Activated T-cell treated with anti-CD3 and anti-CD28 coated beads for 1 hour (primary cell): ENCODE results near the gene KCNMA1.

ENCODE experiments used
- DNase-seq: peaks from one replicate; pipeline ENCODE4 v3.0.0-alpha.2; 2020; ENCODE audit warnings: low read depth

Gene KCNMA1

DNA sequence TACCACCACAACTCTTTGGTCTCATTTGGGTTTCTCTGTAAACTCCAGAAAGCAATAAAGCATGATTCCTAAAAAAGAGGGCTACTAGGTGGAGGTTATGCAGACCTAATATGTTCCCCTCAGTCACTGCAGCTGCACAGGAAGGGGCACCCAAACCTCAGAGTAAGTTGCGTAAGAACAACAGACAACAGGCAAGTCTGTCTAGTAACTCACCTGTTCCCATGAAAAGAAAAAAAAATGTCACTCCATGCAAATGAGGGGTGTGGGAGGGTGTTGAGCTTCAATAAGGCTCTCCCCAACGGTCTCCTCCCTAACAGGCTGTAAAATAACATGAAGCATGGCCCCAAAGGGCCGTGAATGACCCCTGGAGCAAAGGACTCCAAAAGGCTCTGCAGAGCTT, 461.4 kb downstream of the KCNMA1 start:
- no peak for DNase-seq

DNA sequence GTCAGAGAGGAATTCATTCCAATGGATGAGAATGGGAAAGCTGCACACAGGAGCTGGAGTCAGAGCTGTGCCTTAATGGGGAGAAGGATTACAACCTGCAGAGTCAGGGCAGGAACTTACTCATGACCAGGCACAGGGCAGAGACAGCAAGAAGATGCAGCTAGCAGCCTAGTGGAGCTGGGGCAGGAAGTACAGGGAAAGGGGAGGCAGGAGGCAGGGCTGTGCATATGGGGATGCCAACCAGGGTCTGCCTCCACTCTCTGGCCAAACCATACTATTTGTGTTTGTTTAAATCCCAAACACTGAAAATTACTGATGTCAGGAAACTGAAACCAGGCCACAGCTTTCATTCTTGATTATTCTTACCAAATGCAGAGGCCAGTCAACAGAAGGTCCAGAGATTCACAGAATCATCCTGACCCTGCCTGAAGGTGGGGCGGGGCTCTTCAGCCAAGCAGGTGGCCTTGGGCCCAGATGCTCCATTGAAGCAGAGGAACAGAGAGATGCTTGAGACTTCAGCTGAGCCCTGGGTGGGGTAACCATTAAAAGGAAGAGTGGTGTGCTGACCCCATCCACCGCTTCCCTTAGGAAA, 461.9 kb downstream of the KCNMA1 start:
- DNase-seq, result no peak

DNA sequence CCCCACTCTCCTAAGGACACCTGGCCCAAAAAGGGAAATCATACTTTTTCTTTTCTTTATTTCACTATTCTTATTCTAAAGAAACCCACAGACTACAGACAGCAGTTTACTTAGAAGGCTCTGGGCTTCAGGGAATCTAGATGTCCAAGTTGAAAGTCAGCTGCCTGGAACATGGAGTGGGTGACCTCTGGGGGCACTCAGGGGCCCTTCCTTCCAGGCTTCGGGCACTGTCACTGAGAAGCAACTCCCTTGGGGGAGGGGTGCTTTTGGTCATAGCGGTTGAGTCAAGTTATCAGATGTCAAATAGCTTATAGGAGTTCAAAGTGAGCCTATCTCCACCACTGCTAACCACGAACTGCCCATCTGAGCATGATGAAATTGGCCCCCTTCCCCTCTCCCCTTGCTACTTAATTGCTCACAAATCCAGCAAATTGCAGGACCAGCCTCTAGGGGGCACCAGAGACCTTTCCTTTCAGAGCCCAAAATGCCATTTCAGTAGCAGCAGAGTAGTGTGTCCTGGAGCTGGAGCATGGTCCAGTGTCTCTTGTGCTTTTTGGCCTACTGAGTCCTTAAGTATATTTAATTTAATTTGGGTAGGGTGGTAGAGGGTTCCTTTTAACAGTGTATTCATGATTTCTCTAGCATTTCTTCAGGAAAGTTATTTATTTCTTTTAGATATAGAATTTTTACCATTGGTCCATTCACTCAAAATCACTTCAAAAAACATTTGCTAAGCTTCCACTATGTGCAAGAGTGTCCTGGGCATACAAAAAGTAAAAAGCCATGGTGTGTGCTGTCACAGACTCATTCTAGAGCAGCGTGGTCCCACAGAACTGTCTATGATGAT, 463.8 kb downstream of the KCNMA1 start:
- peak; percentile 57 for DNase-seq

DNA sequence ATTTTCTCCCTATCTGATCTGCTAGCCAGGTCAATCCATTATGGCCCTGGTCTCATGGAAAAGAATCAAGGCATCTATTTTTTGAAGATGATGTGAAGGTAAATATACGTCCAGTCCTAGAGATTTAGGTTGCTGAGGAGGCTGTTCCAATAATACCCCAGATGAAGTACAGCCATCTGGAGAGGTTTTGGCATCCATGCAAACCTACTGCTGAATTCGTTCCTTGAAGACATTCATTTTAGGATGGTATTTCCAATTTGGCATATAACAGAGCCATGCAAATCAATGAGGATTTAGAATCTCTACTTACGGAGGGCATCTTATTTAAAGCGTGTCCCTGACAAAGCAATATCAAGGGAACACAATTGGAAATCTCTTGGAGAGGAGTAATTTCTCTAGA, 465.5 kb downstream of the KCNMA1 start:
- DNase-seq, result no peak

DNA sequence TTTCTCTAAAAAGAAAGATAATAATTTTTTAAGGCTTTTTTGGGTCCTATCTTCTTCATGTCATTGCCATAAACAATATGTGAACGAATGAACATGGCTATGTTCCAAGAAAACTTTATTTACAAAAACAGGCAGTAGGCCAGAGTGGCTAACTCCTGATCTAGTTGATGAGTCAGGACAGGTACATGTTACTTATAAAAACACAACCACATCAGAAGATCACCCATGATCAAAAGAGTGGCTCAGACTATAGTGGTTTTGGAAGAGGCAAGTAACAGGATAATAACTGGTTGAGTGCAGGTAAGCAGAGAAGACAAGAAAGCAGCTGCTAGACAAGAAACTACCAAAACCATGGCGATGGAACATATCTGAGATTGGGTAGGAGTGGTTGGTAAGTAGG, 468.7 kb downstream of the KCNMA1 start:
- DNase-seq, result no peak

DNA sequence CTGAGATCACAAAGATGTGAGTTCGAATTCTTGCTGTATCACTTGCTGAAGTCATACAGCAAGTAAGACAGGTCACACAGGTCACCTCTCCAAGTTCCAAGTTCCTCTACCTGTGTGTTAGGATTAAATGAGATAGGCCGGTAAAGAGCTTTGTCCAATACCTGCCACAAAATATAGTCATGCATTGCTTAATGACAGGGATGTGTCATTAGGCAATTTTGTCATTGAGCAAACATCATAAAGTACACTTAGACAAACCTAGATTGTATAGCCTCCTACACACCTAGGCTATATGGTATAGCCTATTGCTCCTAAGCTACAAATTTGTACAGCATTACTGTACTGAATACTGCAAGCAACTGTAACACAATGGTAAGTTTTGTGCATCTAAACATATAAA, 469.4 kb downstream of the KCNMA1 start:
- DNase-seq, result no peak

DNA sequence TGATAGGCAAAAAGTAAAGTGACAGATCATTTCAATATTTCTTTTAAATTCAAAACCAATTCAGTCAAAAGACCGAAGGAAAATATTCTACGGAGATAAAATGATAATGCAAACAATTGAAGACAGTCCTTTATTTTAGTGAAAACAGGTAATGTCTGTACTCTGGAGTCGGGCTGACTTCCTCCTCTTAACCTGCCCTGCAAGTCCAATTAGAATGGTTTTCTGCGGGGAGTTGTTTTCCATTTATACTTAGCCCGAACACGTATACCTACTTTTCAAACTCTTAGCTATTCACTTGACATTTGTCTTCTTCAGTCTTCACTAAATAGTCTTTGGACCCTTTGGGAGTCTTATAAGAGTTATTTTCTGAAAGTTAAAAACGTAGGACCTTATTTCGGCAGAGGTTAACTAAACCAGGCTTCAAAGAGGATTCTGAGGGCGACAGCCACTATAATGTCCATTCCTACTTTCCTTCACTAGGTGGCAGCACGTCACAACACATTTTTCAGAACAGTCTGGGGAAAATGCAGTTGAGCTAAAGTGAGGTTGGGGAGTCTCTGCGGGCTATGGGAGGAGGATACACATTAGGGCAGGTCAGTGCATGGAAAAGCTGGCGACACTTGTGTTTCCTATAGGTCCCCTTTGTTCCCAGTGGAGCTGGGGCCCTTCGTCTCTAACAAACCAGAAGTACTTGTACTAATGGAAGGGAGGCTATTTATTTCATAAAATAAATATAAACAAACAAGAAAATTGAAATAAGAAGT, 472.0 kb downstream of the KCNMA1 start:
- DNase-seq, result peak; percentile 1

DNA sequence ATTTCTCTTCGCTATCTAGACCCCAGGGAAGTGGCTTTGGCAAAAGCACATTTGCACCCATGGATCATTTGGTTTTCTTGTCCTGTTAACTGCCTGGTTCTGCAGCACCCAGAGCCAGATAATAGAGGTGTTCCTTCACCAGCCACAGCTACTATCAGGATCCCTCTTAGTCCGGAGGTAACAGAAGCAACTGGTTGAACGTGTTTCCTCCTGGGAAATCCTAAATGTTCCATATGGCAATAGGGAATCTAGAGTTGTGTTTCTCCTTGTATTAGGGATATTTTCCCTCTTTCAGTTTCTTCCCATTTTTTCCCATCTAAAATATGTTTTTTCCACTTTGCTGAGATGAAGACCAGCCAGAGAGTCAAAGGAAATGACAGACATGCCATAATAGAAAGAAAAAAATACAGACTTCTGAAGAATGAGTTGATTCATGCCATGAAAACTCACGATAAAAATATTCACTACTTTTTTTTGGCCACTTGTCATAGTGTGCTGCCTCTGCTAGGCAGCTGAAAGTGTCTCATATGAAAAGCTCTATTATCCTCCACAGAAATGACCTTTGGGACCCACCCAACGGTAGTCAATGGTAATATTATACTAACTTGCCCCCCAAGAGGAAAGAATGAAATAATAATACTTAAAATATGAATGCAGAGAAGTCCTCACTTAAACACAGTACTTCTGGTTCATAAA, 472.8 kb downstream of the KCNMA1 start:
- DNase-seq, result no peak

DNA sequence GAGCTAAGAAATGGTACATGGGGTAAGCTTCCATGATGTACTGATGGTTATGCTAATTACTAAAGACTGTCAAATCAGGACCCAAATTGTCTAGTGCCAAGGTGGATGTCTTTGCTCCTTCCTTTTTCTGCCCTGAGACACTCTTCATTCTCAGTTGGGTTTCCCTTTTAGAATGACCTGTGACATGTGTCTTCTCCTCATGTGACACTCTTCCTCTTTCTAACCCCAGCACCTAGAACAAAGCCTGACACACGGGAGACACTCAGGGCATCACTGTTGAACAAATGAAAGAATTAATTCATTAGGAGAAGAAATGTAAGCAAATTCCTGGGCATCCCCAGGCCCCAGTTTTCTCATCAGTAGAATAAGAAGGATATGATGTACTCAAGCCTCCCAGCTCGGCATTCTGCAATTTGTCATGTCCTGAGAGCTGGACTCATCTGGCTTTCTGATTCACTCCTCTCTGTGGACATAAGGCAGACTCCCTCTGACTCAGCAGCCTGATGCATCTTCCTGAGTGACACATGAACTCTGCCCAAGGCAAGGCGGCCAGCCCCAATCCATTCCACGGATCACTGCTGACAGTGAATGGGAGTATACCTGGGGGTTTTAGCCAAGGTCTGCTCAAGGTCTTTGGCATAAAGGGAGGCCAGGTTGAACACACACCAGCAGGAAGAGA, 473.8 kb downstream of the KCNMA1 start:
- no peak for DNase-seq

DNA sequence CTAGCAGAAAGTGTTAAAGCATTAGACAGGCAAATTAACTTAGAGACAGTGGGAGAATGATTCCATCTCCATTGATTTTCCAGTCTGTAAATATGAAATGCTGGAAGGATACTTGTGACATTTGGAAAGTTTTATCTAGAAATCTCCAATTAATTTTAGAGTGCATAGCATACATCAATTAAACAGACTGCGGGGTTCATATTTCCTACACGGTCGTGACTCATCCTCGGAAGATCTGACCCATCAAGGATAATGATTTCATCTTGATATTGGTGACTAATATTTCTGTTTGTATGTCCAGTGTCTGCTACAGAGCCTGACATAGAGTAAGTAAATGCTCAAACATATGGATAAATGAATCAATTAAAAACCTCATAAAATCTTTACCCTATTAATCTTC, 474.9 kb downstream of the KCNMA1 start:
- DNase-seq, result no peak

DNA sequence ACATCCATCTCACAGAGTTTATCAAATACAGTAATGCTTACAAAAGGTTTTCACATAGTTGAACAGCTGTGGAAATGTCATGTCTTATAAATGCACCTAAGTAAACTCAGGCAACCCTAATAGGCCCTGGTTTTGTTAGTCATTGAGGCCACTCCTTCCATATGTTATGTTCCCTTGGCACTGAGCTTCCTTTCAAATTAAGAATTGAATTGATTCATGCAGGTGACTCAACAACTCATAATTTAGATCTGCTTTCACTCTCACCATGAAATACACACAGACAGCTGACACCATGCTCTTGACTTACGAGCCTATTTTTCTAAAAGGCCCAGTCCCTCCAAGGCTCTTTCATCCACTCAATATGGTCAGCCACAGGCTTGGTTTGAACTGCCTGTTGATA, 476.9 kb downstream of the KCNMA1 start:
- DNase-seq, result no peak

DNA sequence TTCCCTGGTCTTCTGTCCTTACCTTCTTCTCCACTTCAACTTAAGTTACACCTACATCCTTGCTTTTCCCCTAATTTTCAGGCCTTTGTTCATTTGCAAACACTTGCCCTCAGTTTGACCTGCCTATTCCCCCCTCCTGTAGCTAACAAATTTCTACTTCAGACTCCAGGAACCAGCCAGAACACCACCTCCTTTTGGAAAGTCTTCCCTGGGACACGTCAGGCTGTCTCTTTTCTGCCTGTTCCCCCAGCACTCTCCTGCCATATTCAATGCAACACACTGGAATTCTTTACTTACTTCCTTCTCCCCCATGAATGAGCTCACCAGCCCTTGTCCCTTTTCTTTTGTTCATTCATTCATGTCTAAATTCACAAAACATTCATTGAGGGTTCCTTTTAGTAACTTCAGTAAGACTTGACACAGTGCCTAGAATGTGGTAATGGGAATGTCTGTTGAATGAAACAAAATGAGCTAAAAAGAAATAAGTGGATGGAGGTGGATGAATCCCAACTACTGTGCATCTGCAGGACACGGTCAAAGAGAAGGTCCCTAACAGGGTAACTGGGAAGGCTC, 478.0 kb downstream of the KCNMA1 start:
- DNase-seq, result no peak

DNA sequence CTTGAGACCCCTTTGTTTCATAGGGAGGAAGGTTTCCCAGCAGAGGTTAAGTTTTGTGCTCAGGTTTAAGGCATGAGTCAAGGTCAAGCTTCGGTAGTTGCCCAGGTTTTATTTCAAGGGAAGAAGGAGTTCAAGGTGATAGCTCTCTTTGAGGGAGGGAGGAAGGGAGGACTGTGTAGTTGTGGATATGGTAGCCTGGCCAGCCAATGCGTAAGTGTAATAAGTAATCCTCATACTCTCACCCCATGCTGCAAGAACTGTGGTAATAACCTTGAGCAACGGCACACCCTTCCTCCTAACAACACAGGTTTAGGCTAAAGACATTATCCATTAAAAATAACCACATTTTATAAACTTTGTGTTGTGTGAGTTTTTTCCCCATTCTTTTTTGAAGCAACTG, 478.9 kb downstream of the KCNMA1 start:
- DNase-seq, result no peak

DNA sequence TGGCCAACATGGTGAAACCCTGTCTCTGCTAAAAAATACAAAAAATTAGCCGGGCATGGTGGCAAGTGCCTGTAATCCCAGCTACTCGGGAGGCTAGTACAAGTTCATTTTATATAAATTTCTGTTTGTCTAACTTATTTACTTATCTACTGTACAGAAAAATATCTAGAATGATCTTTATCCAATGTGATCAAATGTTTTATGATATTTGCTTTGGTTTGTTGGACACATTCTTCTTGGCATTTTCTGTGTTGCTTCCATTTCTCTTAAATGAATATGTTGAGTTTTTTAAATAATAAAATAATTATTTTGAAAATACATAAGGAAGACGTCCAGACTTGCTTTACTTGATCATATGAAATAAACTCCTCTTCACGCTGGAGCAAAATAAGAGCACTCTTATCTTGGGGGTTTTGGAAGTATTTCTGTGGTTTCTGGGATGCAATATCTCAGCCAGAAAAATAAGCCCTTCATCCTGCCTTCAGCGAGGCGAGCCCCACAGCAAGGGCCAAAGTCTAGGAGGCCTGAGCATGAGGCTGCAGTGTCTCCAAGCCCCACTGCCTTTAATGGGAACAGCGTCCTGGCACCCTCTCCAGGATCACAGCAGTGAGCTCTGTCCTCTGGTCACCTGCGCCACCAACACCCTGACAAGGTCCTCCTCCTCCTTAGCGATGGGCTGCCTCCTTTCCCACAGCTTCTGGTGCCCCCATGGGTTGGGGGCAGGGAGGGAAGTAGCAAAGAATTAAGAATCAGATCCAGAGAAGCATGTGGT, 480.2 kb downstream of the KCNMA1 start:
- DNase-seq, result no peak

DNA sequence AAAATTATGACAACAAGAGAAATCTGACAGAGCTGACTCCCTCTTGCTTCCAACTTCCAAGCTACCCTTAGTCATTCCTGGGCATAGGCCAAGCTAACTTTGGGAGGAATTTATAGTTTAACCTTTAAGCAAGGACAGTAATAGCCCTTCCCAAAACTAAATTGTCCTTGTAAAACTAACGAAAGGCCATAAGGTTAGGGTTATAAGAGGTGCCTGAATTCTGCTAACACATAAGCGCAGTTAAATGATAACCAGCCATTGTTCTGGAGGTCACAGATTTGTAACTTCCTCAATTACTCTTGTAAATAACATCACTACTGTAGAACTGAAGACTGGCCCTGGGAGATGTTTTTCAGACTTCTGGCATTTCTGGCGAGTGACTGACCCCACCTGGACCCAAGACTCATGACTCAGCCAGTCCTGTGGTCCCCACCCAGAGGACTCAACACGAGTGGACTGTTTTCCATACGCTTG, 481.2 kb downstream of the KCNMA1 start:
- no peak for DNase-seq

DNA sequence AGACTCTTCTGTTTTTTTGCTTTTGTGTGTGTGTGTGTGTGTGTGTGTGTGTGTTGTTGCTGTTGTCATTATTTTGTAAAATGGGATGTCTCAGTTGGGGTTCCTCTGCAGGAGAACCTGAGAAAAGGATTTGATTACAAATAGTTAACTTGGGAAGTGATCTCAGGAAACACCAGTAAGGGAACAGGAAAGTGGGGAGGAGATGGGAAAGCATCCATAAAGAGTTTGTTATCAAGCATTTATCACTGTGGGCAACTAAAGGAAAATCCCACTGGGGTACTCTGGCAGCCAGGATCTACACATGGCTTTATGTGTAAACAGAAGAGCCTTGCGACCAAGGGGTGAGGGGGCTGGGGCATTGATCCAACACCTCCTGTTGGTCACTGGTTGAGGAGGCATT, 485.4 kb downstream of the KCNMA1 start:
- DNase-seq, result no peak

DNA sequence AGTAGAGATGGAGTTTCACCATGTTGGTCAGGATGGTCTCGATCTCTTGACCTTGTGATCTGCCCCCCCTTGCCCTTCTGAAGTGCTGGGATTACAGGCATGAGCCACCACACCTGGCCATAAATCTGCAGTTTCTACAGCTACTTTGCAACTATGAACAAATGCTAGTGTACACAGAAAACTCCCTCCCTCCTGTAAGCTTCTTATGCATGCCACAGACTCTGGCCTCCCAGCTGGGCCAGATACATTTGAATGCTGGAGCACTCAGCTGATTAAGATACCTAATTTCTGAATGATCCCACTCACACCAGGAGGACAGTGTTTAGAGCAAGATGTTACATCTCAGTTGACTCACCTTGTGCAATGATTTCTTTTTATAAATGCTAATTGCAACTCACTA, 486.2 kb downstream of the KCNMA1 start:
- DNase-seq, result no peak

DNA sequence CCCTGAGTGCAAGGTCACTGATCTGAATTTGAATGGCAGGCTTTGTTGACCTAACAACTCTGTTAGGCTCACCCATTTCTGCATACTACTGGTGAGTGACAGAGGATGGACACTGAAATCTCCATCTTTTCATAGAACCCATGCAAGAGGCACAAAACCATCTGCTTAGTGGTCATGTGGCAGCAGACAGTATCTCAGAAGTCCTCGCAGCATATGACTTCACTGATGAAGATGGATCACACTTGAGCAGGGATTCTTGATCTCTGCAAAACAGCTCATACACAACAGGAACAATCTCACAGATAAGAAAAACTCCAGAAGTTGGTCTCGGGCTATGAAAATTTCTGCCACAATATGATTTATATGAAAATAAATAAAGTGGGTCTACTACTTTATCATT, 487.9 kb downstream of the KCNMA1 start:
- DNase-seq, result no peak

DNA sequence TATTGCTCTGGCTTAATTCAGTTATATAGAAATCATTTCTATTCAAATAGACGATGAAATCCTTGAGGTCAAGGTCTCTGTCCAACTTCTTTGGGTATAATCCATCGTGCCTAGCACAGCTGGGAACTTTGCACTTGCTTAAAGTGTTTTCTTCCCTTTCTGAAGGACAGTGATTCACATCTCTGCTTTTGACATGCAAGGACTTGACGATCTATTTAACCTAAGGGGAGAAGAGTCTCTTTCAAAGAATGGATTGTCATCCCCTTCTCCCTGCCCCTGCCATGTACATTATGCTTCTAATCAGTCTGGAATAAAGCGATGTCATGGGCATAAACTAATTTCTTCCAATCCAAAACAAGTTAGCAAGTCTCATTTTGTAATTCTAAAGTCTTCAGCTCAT, 488.6 kb downstream of the KCNMA1 start:
- no peak for DNase-seq

DNA sequence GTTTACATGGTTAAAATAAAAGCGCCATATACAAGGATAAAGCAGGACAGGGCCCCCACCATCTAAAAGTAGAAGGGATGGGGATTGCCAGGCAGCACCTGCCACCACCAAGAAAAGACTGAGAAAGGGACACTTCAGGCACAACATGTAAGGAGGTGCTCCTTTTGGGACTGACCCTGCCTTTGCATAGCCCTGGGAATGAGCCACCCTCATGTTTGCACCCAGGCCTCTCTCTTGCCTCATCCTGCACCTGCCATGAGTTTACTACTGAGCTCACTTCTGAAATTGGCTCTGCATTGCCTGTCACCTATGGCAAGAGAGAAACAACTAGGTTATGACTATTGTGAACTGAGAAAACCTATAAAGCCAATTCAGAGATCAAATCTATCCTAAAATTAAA, 489.7 kb downstream of the KCNMA1 start:
- no peak for DNase-seq
